Left lobe of liver (tissue), 2 donors: Measurements from ENCODE around the gene AJUBA. TPM values are rescaled to one million over a fixed set of nuclear protein-coding genes. Genes with fewer than 3 reads are reported as not detected.
"Not testable (repeated sequence)": the region's sequence is repeated elsewhere in the genome, so short reads cannot be mapped to it uniquely, and the experiment has no call there.

ENCODE experiments used
- ATAC-seq: fragments of 200-7000 bp; cut with Tn5 transposase; one replicate; pipeline ENCODE4 v1.9.1; 2020; ENCODE audit warnings: mild to moderate bottlenecking, moderate library complexity
- DNase-seq: peaks from one replicate; pipeline ENCODE4 v3.0.0-alpha.2; 2020; ENCODE audit warnings: low spot score
- total RNA-seq: library from RNA; stranded (reverse); gene quantifications from one replicate; pipeline ENCODE4 v1.2.1, GENCODE V29; 2021
- donor health status: DM: no; HTN: no; CAD: no; lungs with moderate emphysema.
- donor health status: DM: no; HTN: yes; CAD: no.

AJUBA gene
- total RNA-seq, 1 donor from 2014 or later = 8.6 TPM

DNA sequence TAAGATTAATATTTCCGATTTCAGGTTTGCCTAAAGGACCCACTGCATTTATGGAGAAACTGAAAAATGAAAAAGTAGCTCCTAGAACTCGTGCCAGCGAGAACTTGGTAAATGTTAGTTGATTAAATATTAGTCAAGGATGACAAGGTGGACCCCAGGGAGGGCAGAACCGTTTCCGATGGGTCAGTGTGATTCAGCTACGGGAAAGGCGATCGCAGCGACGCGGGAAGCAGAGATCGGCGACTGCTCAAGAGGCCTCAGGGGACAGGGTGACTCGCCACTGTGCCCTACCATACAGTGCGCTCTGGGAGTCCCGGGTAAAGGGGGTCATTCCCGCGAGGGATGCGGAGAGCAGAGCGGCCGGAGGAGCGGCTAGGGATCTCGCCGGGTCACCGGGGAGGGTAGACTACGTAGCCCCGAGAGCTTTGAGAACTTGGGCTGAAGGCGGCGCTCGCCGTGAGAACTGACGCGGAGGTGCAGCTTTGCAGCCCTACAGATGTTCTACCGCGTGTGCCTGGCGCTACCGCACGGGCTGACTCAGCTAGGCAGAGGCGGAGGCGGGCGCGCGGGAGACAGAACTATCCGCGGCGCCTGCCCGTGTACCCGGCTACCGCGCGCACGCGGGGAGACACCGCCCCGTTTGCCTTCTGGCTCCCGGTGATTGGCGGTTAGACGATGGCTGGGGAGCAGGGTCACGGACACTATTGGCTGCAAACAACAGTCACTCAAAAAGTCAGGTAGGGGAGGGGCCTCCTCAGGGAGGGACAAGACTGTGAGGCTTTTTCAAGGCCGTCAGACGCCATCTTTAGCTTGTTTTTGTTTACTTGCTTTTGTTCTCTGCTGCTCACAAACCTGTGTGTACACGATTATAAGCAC, 24.4 kb upstream of the AJUBA start:
- peak; percentile 96 for ATAC-seq
- peak; percentile 98 for DNase-seq

DNA sequence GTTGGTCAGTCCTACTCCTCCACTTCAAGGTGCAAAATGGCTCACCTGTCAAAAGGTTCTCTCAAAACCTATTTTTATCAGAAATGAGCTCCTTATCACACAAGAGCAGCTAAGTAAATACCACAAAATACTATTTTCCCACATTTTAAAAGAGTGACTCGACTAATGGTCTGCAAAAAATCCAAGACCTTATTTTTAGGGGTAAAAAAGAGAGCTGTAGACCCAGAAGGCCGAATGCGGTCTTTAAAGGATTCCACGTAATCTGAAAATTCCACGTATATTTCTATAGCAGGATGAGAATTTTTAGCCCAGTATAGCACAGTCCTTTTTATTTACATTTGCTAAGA, 23.8 kb upstream of the AJUBA start:
- ATAC-seq (no peak), DNase-seq (no peak)

DNA sequence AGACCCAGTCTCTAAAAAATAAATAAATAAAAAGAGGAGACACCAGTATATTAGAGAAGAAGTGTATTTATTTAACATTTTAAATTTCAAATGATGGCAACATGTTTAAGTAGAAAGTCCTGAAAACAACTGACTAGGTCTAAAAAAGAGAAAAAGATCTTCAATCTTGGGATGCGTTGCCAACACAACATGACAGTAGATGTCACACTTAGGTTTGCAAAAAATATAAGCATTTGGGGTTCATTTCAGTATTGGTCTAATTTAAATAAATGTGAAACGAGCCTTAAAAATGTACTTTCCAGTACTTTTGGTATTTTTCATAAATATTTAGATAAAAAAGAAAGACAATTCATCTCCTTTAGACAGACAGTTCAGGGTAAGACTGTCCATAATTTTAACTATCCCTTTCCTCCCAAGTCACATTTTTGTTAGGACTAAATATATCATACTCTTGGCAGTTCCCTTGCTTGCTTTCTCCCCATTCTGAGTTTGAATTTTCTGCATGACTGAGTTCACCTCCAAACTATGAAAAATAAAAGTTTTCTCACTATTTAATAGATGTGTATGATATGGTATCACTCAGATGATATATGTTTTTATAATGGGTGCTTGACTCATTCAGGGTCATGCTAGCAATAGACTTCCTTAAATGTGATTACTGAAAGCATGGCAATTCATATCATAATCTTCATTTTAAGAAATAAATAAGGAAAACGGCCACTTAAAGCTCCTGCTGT, 23.3 kb upstream of the AJUBA start:
- DNase-seq = no peak
- ATAC-seq = no peak

DNA sequence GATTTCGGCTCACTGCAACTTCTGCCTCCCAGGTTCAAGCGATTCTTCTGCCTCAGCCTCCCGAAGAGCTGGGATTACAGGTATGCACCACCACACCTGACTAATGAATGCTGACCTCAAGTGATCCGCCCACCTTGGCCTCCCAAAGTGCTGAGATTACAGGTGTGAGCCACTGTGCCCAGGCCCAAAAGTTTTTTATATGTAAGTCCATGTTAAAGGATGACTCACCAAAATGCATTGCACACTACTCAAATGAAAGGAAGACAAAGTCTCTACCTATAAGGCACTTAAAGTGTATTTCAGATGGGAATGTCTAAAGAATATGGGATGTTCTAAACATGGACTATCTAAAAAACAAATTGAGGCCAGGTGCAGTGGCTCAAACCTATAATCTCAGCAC, 21.9 kb upstream of the AJUBA start:
- not testable (repeated sequence) for DNase-seq, ATAC-seq

DNA sequence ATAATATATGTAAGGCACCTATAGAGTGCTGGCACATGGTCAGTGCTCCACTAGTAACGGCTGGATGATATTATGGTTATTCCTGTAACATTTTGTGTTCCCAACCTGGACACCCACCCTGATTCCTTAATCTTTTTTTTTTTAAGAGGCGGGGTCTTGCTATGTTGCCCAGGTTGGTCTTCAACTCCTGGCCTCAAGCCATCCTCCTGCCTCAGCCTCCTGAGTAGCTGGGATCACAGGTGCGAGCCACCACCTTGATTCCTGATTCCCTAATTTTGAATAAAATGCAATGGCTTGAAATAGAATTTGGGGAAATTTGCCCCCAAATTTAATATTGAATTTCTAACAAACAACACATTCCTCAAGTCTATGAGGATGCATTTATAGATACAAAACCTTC, 20.2 kb upstream of the AJUBA start:
- ATAC-seq (no peak), DNase-seq (no peak)

DNA sequence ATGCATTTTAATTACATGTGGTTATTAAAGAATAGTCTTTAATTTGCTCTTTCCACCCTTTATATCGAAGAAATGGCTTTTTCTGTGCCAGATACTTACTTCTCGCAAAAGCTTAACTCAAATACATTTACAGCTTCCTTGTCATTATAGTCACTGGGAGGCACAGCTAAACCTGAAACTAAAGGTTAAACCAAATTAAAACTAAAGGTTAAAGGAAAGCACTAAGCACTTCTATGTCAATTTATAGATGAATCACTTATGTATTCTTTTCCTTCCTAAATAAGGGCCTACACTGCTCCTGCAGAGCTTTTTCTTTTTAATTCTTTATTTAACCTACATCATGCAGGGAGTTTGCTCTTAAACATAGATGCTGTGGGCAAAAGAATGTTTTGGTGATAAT, 18.5 kb upstream of the AJUBA start:
- ATAC-seq (no peak), DNase-seq (no peak)

DNA sequence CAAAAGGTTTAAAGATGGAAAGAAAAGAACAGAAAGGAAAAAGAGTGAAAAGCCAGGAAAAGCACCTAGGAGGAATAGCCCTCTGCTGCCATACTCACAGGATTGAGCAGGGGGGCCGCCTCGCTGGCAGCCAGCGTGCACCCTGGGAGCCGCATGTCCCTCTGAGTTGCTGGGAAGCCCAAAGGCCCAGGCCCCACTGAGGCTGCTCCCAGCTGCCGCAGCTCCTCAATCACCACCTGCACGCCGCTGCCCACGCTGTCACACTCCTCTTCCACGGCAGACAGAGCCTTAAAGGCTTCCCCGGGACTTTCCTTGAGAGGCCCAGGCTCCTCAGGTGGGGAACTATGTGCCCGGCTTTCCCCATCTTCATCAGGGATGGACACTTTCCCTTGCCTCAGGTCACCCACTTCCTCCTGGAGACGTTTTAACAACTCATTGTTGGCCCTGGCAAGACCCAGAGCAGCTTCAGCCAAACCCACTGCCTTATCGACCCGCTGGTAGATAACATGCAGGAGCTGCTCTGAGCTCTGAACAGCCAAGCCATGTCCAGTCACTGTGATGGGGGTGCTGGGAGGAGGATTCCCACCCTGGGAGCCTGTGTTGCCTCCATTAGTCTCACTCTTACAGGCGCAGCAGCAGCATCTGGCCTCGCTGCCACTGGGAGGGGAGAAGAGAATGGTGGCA, 16.1 kb upstream of the AJUBA start:
- DNase-seq (no peak), ATAC-seq (no peak)

DNA sequence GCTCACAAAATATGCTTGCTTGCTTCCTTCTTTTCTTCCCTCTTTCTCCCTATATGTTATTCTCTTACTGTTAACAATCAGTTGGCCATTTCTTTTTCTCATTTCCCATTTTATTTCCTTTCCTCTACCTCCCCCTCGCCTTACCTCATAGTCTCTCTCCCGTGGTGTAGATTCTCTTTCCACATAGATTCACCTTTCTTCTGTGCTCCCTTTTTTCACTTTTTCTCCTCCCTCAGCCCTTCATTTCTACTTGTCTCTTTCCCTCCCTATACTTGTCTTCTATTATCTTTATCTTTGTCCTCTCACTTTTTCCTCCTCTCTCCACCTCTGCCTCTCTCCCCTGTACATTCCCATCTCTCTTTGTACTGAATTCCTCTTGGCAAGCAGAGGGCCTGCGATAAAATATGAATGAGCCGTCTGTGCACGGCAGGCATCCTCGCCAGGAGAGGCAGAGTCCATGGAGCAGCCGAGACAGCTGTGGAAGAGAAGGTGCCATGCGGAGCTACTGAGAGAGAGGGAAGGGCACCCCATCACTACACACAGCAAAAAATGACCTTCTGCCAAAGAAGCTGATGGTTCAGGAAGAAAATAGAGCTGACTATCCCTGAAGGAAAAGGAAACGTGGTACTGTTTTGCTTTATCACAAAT, 15.4 kb upstream of the AJUBA start:
- ATAC-seq = no peak

DNA sequence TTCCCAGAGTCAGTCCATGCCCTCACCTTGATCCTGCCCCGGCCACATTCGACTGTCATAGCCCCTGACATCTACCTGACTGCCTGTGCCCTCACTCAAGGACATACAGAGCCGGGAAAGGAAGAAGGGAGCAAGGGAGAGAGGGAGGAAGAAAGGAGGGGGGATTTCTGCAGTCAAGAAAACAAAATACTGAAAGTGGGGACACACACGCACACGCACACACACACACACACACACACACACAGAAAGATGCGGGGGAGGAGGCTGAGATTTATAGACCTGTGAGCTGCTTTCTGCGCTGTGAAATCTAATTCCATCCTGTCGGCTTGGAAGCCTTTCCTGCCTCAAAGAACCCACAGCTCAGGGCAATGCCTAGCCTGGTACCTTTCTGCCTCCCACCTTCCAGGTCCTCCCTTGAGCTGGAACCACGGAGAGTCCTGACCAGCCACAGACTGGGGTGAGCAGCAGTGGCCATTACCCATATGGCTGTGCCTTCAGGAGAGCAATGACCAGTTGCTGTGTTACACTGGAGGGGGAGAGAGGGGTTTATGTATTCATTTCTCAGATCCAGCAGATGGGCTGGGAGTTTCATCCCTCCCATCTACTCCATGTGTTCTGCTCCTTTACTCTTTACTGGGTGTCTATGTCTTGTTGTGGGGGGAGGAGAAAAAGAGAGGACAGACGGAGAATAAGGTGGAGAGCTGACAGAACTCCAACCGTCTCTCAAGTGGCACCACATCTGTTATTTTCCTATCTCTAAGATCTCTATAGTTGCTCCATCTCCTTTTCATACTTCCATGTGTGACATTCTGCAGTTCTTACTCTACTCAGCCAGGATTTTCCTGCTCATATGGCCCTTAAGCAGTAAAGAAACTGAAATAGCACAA, 14.7 kb upstream of the AJUBA start:
- ATAC-seq (no peak), DNase-seq (no peak)

More for the DNA sequence above, 15.4 kb upstream of the AJUBA start:
- no peak for DNase-seq

DNA sequence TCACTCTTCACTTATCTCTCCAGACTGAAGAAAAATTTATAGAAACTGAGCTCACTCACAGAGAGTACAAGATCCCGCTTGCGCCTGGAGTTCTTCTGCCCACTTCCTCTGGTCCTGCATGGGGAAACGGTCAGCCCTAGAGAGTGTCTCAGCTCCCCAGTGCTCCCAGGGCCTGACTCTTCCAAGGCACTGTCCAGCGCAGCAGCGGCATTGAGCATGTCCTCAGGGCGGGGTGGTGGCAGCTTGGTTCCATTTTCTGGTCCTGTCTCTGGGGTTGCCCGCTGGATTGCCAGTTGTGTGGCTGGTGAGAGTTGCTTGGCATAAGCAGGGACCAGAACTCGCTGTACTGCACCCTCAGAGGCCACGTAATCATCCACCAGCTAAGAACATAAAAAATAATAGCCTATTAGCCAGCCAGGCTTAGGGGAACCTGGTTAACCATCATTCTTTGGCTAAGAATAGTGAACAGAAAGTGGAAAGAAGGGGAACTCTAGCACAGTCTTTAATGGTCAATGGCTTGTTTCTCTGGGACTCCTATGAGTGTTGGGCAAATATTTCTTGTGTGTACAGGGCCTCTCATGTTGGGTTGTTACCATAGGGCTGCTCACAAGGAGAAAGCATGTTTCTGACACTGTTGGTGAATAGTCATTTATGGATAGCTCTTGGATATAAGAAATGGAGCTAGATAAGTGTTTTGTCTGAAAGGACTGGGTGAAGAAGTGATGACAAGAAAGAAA, 13.7 kb upstream of the AJUBA start:
- ATAC-seq (no peak), DNase-seq (no peak)

DNA sequence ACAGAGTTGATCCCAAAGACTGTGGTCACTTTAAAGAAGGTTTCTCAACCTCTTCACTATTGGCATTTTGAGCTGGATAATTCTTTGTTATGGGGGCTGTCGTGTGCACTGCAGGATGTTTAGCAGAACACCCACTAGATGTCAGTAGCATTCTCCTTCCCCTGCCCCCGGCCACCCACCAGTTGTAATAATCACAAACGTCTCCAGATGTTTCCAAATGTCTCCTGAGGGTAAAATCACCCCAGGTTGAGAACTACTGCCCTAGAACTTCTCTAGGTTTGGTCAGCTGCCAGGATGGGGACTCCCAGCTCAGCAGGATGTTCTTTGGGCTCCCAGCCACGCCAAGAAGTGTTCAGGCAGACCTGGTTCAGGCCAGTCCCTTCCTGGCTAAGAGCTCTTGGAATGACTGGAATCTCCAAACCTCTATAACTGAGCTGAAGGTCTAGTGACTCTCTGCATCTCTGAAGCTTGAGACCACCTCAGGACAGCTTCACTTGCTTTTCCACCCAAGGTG, 12.5 kb upstream of the AJUBA start:
- ATAC-seq = peak; percentile 74
- DNase-seq = no peak

DNA sequence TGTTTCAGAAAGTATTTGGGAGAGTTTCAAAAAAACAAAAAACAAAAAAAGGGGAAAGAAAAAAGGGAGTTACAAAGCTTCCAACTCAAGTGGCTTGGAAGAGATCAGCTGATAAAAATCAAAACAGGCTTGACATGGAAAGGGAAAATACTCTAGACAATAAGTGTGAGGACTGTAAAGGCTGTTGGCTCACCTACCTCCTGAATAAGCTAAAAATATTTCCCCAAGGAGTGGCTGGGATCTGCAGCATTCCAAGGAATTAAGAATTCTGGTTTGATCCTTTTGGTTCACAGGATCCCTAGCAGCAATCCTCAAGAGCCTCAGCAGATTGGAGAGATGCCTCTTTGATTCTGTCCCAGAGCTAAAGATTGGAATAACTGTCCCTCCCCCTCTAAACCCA, 11.2 kb upstream of the AJUBA start:
- ATAC-seq (no peak), DNase-seq (no peak)

DNA sequence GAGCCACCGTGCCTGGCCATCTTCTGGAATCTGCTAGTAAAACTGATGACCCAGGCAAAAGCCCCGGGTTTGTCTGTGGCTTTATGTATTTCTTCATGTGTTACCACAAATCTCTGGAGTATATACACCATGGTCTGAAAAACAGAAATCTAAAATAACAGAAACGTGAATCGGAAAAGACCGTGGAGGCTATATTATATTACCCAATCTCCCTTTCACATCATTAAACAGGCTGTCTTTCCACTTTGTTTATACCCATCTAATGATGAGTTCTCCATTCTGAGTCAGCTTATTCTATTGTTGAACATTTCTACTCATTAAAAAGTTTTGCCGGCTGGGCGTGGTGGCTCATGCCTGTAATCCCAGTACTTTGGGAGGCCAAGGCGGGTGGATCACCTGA, 9.5 kb upstream of the AJUBA start:
- DNase-seq = no peak
- ATAC-seq = no peak

DNA sequence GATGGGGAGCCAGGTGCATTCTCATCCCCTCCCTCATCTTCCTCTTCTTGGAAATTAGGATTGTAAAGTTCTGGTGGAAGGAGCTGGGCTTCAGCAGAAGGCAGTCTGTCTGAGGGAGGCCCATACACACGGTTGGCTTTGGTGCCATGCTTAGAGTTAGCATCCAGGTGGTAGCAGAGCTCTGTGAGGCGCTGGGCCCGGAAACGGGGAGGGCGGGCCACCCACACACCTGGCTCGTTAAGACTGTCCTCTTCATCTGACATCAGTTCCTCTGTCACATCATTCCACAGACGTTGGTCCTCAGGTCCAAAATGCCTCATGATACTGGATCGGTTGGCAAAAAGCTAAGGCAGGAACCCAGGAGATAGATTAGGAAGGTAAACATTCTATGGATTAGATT, 4.9 kb upstream of the AJUBA start:
- DNase-seq = no peak

DNA sequence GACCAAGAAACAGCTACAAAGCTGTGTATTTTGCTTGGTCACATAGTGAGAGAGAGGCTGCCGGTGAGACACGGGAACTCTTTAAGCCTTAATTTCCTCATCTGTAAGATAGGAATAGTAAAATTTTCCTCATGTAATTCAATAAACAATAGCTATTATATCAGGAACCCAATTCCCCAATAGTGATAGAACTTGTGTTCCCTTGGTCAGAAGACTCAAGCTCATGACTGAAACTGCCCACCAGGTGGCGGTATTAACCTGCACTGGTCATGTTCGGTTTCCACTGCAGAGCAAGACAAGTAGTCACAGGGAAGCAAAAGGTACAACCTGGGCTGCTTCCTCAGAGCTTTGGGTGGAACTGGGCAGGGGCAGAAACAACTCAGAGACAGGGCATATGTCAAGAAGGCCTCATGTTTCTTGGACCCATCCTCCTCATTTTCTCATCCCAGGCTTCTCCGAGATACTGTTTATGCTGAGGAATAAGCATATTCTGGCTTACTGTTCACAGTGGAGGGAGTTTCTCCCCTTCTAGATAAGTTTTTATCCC, 4.2 kb upstream of the AJUBA start:
- peak; percentile 84 for DNase-seq
- peak; percentile 72 for ATAC-seq

More for the DNA sequence above, 4.9 kb upstream of the AJUBA start:
- ATAC-seq = no peak

DNA sequence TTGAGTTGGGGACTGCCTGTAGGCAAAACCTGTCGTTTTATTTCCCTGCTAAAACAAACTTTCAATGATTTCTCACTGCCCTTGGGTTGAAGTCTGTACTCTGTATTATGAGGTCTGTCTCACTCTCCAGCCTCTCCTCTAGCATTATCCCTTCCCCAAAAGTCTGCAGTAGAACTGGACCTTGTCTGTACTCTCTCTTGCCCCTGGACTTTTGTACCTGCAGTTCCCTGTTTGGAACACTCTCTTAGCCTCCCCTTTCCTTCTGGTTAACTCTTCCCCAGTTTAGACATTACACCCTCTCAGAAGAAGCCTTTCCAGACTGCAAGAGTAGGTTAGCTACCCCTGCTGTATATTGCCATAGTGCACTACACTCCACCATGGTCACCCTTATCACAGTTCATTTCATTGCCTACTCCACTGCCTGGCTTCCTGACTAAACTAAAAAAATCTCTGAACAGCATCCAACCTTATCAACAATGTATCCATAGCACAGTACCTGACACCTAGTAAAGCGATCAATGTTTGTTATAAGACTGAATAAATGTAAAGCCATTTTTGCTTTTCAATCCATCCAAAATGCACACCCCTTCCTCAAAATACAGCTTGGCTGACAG, 3.6 kb upstream of the AJUBA start:
- ATAC-seq (no peak), DNase-seq (no peak)

DNA sequence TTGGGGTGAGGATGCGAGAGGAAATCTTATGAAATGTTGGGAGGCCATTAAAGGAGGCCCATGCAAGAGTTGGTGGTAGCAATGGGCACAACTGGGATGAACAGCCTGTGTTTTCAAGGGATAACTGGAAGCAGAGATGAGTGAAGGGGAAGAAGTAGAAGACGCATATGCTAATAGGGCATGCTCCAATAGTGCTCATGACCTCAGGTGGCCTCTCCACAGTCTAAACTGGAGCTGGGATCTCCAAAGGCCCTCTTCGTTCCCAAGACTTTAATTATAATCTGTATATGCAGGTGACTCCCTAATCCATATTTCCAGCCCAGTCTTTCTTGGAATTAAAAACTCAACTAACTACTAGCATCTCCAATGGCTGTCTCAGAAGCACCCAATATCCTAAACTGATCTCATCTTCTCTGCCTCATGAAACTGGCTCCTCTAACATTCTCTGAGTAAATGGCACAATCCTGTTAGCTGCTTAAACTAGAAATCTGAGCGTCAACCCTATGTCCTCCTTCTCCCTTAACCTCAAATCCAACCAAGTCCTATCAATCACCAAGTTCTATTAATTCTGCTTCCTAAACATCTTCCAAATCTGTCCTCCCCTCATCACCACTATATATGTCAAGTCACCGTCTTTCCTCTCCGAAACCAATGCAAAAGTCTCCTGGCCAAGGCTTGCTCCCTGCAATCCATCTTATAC, 2.8 kb upstream of the AJUBA start:
- ATAC-seq (no peak), DNase-seq (no peak)

DNA sequence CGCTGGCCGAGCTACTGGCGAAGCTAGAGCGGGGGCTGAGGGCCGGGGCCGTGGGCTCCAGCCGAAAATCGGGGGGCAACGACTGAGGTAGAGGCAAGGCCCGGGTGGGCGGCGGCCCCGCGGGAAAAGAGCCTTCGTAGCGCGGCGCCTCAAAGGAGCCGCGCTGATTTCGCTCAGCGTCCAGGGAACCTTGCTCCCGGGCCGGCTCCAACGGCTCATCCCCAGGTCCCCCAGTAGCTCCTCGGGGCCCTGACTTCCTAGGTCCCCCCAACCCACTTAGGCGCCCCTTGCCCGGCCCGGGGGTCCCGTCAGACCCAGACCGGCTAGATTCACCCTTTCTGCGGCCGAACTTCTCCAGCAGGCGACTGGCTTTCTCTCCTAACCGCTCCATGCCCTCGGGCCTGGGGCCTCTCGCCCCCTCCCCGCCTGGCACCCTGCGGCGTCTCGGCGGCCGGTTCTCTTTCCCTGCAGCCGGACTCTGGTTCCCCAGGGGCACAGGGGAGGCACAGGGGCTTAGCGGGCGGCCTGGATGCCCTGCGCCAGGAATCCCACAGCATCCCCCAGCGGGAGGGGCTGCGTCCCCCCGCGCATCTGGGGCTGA, 375 bp downstream of the AJUBA start:
- ATAC-seq = peak; percentile 3
- no peak for DNase-seq
